H1 (cell line): ENCODE data around the gene CD46. TPM values are rescaled to one million over a fixed set of nuclear protein-coding genes. Genes with fewer than 3 reads are reported as not detected.

ENCODE experiments used
- CTCF ChIA-PET: fragments of 300-600 bp; sonication (Branson Sonifier 250); formaldehyde crosslinking; loops from one replicate; lab custom pipeline; 2021; ENCODE audit not compliant: partially characterized antibody; lab: Charles Lee
- POLR2A ChIA-PET: fragments of 300-600 bp; sonication (Branson Sonifier 250); formaldehyde crosslinking; loops from one replicate; lab custom pipeline; 2021; ENCODE audit warnings: inconsistent platforms; ENCODE audit not compliant: partially characterized antibody; lab: Charles Lee
- DNase-seq, 2 experiments: peaks; one replicate each; pipeline versions ENCODE4 v3.0.0 to v3.0.0-alpha.2; 2010 to 2022; ENCODE audit warnings: low spot score in 2 of 2, low read depth in 1 of 2, mixed read lengths in 1 of 2
- FAIRE-seq: peaks from 2 replicates; lab custom pipeline; 2011; peaks lifted over from hg19 to GRCh38; lab: Jason Lieb, UNC
- H2AFZ ChIP-seq: 2 replicates; pipeline ENCODE4 v1.8.1; 2012; ENCODE audit warnings: low read length, inconsistent platforms
- H2AK5ac ChIP-seq: 2 replicates; pipeline ENCODE4 v1.6.1; 2013; ENCODE audit warnings: low read depth, low read length
- H2BK120ac ChIP-seq: replicated peaks from 2 replicates; pipeline ENCODE3; 2013; ENCODE audit warnings: low read depth, low read length, inconsistent platforms
- H2BK12ac ChIP-seq: 2 replicates; pipeline ENCODE4 v1.6.1; 2013; ENCODE audit warnings: low read depth, low read length
- H2BK15ac ChIP-seq: 2 replicates; pipeline ENCODE4 v1.6.1; 2013; ENCODE audit warnings: low read length
- H2BK20ac ChIP-seq: 2 replicates; pipeline ENCODE4 v1.6.1; 2013; ENCODE audit warnings: low read length
- H2BK5ac ChIP-seq: 2 replicates; pipeline ENCODE4 v1.6.1; 2013; ENCODE audit warnings: low read depth, low read length
- H3K14ac ChIP-seq: 2 replicates; pipeline ENCODE4 v1.6.1; 2013; ENCODE audit warnings: inconsistent platforms; ENCODE audit not compliant: insufficient read length
- H3K18ac ChIP-seq: 2 replicates; pipeline ENCODE4 v1.6.1; 2013; ENCODE audit warnings: low read length; ENCODE audit errors: extremely low read depth
- H3K23ac ChIP-seq: 2 replicates; pipeline ENCODE4 v1.6.1; 2013; ENCODE audit warnings: inconsistent platforms; ENCODE audit not compliant: insufficient read length
- H3K23me2 ChIP-seq: 2 replicates; pipeline ENCODE4 v1.6.1; 2013; ENCODE audit warnings: low read depth, low read length
- H3K27ac ChIP-seq: 2 replicates; pipeline ENCODE4 v1.6.1; 2011; ENCODE audit warnings: low read depth, low read length, inconsistent platforms
- H3K27me3 ChIP-seq, 4 experiments: replicated peaks in 1 of 4; 1 replicate in 1 of 4; 2 replicates in 3 of 4; pipeline versions ENCODE4 v1.6.1 to v1.8.1; 2011 to 2013; ENCODE audit warnings: low read length in 3 of 4, mild to moderate bottlenecking in 3 of 4, inconsistent platforms in 2 of 4, mixed read lengths in 2 of 4, moderate library complexity in 1 of 4; ENCODE audit not compliant: control insufficient read depth in 3 of 4, insufficient read depth in 3 of 4; ENCODE audit errors: extremely low read depth in 1 of 4
- H3K36me3 ChIP-seq, 4 experiments: 2 replicates each; pipeline versions ENCODE4 v1.6.1 to v1.8.1; 2011 to 2013; ENCODE audit warnings: mild to moderate bottlenecking in 4 of 4, low read length in 3 of 4, moderate library complexity in 2 of 4, control low read depth in 1 of 4, inconsistent platforms in 1 of 4; ENCODE audit not compliant: insufficient read depth in 4 of 4, control insufficient read depth in 2 of 4
- H3K4ac ChIP-seq: replicated peaks from 2 replicates; pipeline ENCODE3; 2013; ENCODE audit warnings: low read length, low read depth, mixed read lengths, inconsistent platforms; ENCODE audit not compliant: insufficient read length
- H3K4me1 ChIP-seq, 4 experiments: replicated peaks in 1 of 4; 1 replicate in 1 of 4; 2 replicates in 3 of 4; pipeline versions ENCODE4 v1.6.1 to v1.8.1; 2011 to 2013; ENCODE audit warnings: low read length in 3 of 4, inconsistent platforms in 2 of 4, mixed read lengths in 1 of 4; ENCODE audit not compliant: insufficient read depth in 4 of 4, control insufficient read depth in 3 of 4
- H3K4me2 ChIP-seq, 2 experiments: 2 replicates each; pipeline versions ENCODE4 v1.6.1 to v1.8.1; 2011 to 2013; ENCODE audit warnings: low read depth in 2 of 2, low read length in 2 of 2, control low read depth in 1 of 2, inconsistent platforms in 1 of 2, mild to moderate bottlenecking in 1 of 2; ENCODE audit not compliant: insufficient read depth in 1 of 2
- H3K4me3 ChIP-seq, 4 experiments: fragments of 200-600, 300-600 bp in 1 of 4; sonication (generic), shearing (Covaris generic), sonication (Bioruptor Twin) in 1 of 4; 2 replicates each; pipeline versions ENCODE4 v1.5.1 to v1.8.1; 2011 to 2016; ENCODE audit warnings: low read length in 4 of 4, low read depth in 3 of 4, control low read depth in 2 of 4, inconsistent platforms in 2 of 4, mild to moderate bottlenecking in 2 of 4, mixed read lengths in 1 of 4, moderate library complexity in 1 of 4; ENCODE audit not compliant: insufficient read depth in 2 of 4; ENCODE audit errors: extremely low read depth in 1 of 4
- H3K56ac ChIP-seq: replicated peaks from 2 replicates; pipeline ENCODE3; 2013; ENCODE audit warnings: low read depth, mild to moderate bottlenecking, mixed read lengths, low read length, inconsistent platforms; ENCODE audit not compliant: insufficient read length
- H3K79me1 ChIP-seq: 2 replicates; pipeline ENCODE4 v1.6.1; 2013; ENCODE audit warnings: low read depth, low read length, control low read depth
- H3K79me2 ChIP-seq, 2 experiments: 2 replicates each; pipeline versions ENCODE4 v1.6.1 to v1.8.1; 2012 to 2013; ENCODE audit warnings: low read length in 2 of 2, mild to moderate bottlenecking in 2 of 2, inconsistent platforms in 1 of 2; ENCODE audit not compliant: insufficient read depth in 2 of 2, control insufficient read depth in 1 of 2
- H3K9ac ChIP-seq, 4 experiments: replicated peaks in 1 of 4; 1 replicate in 1 of 4; 2 replicates in 3 of 4; pipeline versions ENCODE4 v1.6.1 to v1.8.1; 2011 to 2013; ENCODE audit warnings: low read depth in 3 of 4, low read length in 3 of 4, control low read depth in 2 of 4, mild to moderate bottlenecking in 2 of 4, moderate library complexity in 2 of 4, inconsistent platforms in 1 of 4; ENCODE audit errors: extremely low read depth in 1 of 4
- H3K9me3 ChIP-seq, 2 experiments: 2 replicates each; pipeline versions ENCODE4 v1.6.1 to v1.8.1; 2012 to 2013; ENCODE audit warnings: mild to moderate bottlenecking in 2 of 2, moderate library complexity in 2 of 2, control low read depth in 1 of 2, inconsistent platforms in 1 of 2, low read depth in 1 of 2, low read length in 1 of 2, mixed read lengths in 1 of 2; ENCODE audit not compliant: insufficient read depth in 2 of 2
- H4K20me1 ChIP-seq, 2 experiments: replicated peaks in 1 of 2; 2 replicates each; pipeline versions ENCODE3 to v1.8.1; 2011 to 2013; ENCODE audit warnings: inconsistent platforms in 2 of 2, low read length in 2 of 2, mild to moderate bottlenecking in 1 of 2; ENCODE audit not compliant: insufficient read depth in 2 of 2, control insufficient read depth in 1 of 2
- H4K5ac ChIP-seq: 2 replicates; pipeline ENCODE4 v1.6.1; 2013; ENCODE audit warnings: low read length, low read depth, mixed read lengths, inconsistent platforms; ENCODE audit not compliant: insufficient read length
- H4K8ac ChIP-seq: 2 replicates; pipeline ENCODE4 v1.8.0; 2013; ENCODE audit warnings: mild to moderate bottlenecking, moderate library complexity, low read length, inconsistent platforms; ENCODE audit not compliant: insufficient read depth; ENCODE audit errors: extremely low read depth
- H4K91ac ChIP-seq: replicated peaks from 2 replicates; pipeline ENCODE3; 2013; ENCODE audit warnings: low read length, mixed read lengths, inconsistent platforms; ENCODE audit not compliant: insufficient read length
- BCL11A ChIP-seq, 2 experiments: IDR thresholded peaks; one replicate each; pipeline ENCODE4 v1.6.1; 2011; ENCODE audit warnings: low read depth in 2 of 2, low read length in 2 of 2, mild to moderate bottlenecking in 2 of 2
- CTBP2 ChIP-seq: IDR thresholded peaks from 2 replicates; pipeline ENCODE4 v1.7.0; 2011; ENCODE audit warnings: borderline replicate concordance, mild to moderate bottlenecking, moderate library complexity, mixed read lengths, low read length; ENCODE audit not compliant: insufficient read depth, insufficient read length
- GABPA ChIP-seq: IDR thresholded peaks from 2 replicates; pipeline ENCODE4 v1.6.1; 2011; ENCODE audit warnings: mild to moderate bottlenecking, low read length, moderate library complexity, borderline replicate concordance; ENCODE audit not compliant: insufficient read depth
- JUN ChIP-seq: IDR thresholded peaks from 2 replicates; pipeline ENCODE4 v1.6.1; 2011; ENCODE audit warnings: low read depth, mild to moderate bottlenecking, improper control_type of control experiment, low read length
- KDM5A ChIP-seq: fragments of 200-600 bp; IDR thresholded peaks from 2 replicates; pipeline ENCODE4 v1.7.1; 2012; ENCODE audit warnings: mild to moderate bottlenecking, low read length, inconsistent platforms, mixed read lengths
- SUZ12 ChIP-seq: fragments of 200-600 bp; sonication (generic); IDR thresholded peaks from 2 replicates; pipeline ENCODE4 v1.6.1; 2012; ENCODE audit warnings: mild to moderate bottlenecking, inconsistent platforms, low read length, moderate library complexity, mixed read lengths
- TCF12 ChIP-seq: IDR thresholded peaks from 2 replicates; pipeline ENCODE4 v1.6.1; 2011; ENCODE audit warnings: low read depth, mild to moderate bottlenecking, low read length
- WGBS, 2 experiments: shearing (Covaris generic) in 1 of 2; methylation state at CpG; one replicate each; pipeline versions ENCODE4 v1.1.6 to v1.1.7; 2013 to 2015; ENCODE audit warnings: low lambda C conversion rate in 2 of 2, mixed read lengths in 2 of 2, inconsistent platforms in 1 of 2, low coverage in 1 of 2, missing lambda C conversion rate in 1 of 2; ENCODE audit not compliant: insufficient replicate concordance in 2 of 2, insufficient coverage in 1 of 2, insufficient read length in 1 of 2; ENCODE audit errors: extremely low coverage in 1 of 2, missing lambda C conversion rate in 1 of 2; 5-methylcytosine and 5-hydroxymethylcytosine counted together
- polyA plus RNA-seq, 7 experiments: library from polyadenylated mRNA; depleted of rRNA in 3 of 7; stranded (reverse) in 5 of 7; unstranded in 2 of 7; fragments of >200 nt in 5 of 7; fragments of 200-250 nt in 2 of 7; gene quantifications; 1 replicate in 5 of 7; 2 replicates in 1 of 7; 4 replicates in 1 of 7; pipeline versions ENCODE4 v1.2.1 to v1.2.3, GENCODE V29; 2011 to 2013; ENCODE audit warnings: missing spikeins in 2 of 7, mixed read lengths in 2 of 7
- total RNA-seq: library from RNA; stranded (reverse); fragmentation: NEBNext Ultra II Directional; extraction: Animal tissue kit (Norgen Biotek cat#: 25700); gene quantifications from 2 replicates; pipeline ENCODE4 v1.2.1, GENCODE V29; 2021

CD46 gene
- total and polyA plus RNA-seq, 2 of the 8 experiments (the other 6 are each of a cell fraction or from before 2014, with no cell fraction given): 60.9 to 113 TPM

DNA sequence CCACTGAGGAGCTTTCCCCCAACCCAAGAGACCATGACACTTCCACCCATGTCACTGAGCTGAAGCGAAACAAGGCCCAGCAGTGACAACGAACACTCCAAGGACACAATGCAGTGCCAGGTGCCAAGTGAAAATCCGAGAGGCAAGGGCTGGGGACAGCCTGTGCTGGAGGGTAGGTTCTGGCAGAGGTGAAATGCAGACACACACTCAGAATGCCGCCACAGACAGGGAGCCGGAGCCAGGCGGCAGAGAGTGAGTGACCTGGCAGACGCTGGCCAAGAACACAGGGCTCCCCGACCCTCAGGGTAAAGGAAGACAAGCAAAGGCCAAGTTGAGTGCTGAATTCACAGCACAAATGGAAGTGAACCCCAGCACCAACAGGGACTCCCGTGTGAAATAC, 78.9 kb downstream of the CD46 start:
- H3K4me3 ChIP-seq: no peak overlapping the region
- FAIRE-seq (no peak), DNase-seq (no peak)
- ChIA-PET CTCF (interaction anchor here (0.5 to 12.1 kb wide), 14 partner anchors 10 to 166 kb away, joined by 3 to 113 read pairs (median 20); no protein-coding TSS in a partner anchor), POLR2A (interaction anchor here (0.8 kb wide), 1 partner anchor 32 kb away, joined by 3 read pairs; no protein-coding TSS in a partner anchor)
- 93% methylated on average over 9 of the region's 9 CpGs; no CpG with 5 or more reads in 1 of the 2 experiments for WGBS, 2 experiments
- H3K4me1 ChIP-seq: no peaks in the 10 kb centered on the region
- H3K23ac ChIP-seq: no peak overlapping the region
- H3K27ac ChIP-seq: no peak overlapping the region
- no peak overlapping the region for H2BK12ac ChIP-seq
- H4K20me1 ChIP-seq: peaks cover 0 to 1% of the 10 kb centered on the region in 2 experiments
- H2BK120ac ChIP-seq: no peak overlapping the region
- H3K56ac ChIP-seq: no peak overlapping the region
- H2BK20ac ChIP-seq: no peak overlapping the region
- H3K9ac ChIP-seq: no peak overlapping the region
- H3K79me1 ChIP-seq: no peaks in the 10 kb centered on the region
- H4K91ac ChIP-seq: no peak overlapping the region
- no peak overlapping the region for H2BK15ac ChIP-seq
- TF ChIP-seq KDM5A (no peak), CTBP2 (no peak), TCF12 (no peak), BCL11A (IDR thresholded peaks at IDR 0.05; ENCODE audit: low read depth in 2 of 2, low read length in 2 of 2) (no peak), JUN (no peak), GABPA (no peak), SUZ12 (no peak)
- no peak overlapping the region for H2BK5ac ChIP-seq
- H3K79me2 ChIP-seq: no peaks in the 10 kb centered on the region
- no peak overlapping the region for H3K4me2 ChIP-seq
- H2AK5ac ChIP-seq: no peak overlapping the region
- H2AFZ ChIP-seq: no peak overlapping the region
- H3K18ac ChIP-seq: no peak overlapping the region
- H4K8ac ChIP-seq: no peak overlapping the region
- H3K36me3 ChIP-seq: no peaks in the 10 kb centered on the region
- no peak overlapping the region for H4K5ac ChIP-seq
- H3K23me2 ChIP-seq: no peaks in the 10 kb centered on the region
- no peak overlapping the region for H3K14ac ChIP-seq
- no peak overlapping the region for H3K4ac ChIP-seq
- no peaks in the 10 kb centered on the region for H3K27me3 ChIP-seq
- no peaks in the 10 kb centered on the region for H3K9me3 ChIP-seq
